CD4-positive, alpha-beta T cell treated with Interleukin-15 for 1 hour (primary cell): ENCODE measurements around the gene FBLN2.
A peak's percentile ranks its signal among the peaks of the same experiment; 100 is the strongest.
"Not testable (repeated sequence)": the region's sequence is repeated elsewhere in the genome, so short reads cannot be mapped to it uniquely, and the experiment has no call there.

Experiments used
- DNase-seq: peaks from one replicate; pipeline ENCODE4 v3.0.0-alpha.2; 2020

Gene FBLN2

DNA sequence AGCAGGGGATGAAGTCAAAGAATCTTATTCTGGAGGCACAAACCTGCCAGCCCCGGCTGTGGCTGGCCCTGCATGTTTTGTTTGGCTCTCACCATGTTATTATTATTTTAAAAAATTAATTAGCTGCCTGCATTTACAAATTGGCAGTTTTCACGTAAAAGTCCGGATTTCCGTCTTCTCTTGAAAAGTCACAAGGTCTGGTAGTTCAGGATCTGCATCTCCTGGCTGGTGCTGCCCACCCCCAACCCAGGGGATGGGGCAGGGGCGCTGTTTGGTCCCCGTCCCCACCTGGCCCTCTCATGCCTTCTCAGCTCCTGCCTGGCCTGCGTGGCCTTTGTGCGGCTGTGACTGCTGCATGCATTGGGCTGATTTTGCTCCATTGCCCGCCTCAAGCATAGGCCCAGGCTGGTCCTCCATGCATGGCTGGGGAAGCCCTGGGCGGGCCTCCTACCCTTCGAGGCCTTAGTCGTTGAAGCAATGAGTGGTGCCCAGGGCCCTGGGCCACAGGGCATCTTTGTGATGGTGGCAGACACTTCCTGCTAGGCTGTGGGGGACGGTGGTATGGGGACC, 2.0 kb downstream of the FBLN2 start:
- DNase-seq = no peak

DNA sequence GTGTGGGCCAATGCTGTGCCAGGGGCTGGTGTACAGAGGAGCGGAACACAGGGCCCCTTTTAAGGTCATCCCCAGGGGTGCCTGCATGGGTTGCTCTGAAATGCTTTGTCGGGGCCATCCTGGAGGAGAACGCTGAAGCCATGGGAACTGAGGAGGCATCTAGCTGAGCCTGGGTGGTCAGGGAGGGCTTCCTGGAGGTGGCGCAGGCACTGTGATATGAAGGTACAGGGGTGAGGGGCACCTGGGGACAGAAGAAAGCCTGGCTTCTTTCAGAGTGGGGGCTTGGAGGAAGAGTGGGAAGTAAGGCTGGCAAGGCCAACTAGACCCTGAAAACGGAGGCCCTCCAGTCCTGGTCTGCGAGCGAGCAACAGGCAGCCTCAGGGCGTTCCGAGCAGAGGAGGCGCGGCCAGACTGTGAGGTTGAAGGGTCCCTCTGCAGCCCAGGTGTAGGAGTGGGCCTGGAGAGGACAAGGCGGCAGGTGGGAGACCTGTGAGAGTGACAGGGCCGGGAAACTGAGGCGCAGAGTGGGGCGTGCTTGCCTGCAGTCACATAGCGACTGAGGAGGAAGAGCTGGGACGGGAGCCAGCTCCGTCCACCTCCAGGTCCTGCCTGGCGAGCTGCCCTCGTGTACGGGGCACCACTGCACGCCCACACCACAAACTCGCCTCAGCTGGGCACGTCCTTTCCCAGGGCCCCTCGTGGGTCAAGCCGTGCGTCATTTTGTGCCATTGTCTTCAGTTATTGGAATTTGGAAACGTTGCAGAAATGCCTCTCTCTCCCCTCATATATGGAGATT, 4.1 kb downstream of the FBLN2 start:
- DNase-seq = no peak

DNA sequence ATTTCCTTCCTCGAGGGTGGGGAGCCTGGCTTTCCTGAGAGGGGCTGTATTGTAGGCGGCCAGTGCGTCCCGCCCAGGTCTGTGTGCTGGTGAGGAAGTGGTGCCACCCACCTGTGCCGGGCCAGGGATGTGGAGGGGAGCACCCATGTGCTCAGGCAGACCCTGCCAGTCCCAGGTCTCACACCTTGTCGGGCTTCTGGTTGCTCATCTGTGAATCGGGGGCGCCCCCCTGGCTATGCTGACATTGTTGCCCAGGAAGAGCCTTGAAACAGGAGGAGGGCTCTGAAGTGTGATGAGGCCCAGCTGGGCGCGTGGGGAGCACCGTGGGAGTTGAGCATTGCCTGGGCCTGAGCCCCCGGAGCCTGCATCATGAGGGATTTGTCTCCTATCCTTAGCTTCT, 4.8 kb downstream of the FBLN2 start:
- no peak for DNase-seq

DNA sequence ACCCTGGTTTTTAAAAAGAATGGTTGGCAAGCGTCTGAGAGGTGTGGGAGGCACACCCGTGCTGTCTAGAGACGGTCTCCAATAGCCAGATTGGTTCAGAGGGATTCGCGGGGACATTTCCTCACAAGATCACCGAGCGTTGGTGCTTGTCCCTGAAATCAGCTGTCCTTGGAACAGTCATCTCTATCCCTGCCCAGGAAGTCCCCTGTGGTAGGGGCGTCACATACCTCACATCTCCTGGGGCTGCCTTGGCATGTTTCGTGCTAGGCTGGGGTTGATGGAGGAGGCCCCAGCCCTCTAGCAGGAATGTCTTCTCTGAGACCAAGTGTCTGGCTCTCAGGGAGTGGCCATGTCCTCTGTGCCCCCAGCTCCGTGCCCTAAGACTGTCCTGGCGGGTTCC, 6.8 kb downstream of the FBLN2 start:
- no peak for DNase-seq

DNA sequence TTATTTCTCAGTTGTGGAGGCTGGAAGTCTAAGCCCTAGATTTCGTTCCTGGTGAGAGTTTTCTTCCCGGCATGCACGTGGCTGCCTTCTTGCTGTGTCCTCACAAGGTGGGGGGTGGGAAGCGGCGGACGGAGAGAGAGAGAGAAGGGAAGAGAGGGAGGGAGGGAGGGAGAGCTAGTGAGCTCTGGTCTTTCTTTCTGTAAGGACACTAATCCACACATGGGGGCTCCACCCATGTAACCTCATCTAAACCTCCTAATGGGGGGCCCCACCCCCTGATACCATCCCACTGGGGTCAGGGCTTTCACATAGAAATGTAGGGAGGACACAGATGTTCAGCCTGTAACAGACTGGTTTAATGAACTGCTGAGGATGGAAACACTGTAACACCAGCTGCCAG, 7.3 kb downstream of the FBLN2 start:
- no peak for DNase-seq

DNA sequence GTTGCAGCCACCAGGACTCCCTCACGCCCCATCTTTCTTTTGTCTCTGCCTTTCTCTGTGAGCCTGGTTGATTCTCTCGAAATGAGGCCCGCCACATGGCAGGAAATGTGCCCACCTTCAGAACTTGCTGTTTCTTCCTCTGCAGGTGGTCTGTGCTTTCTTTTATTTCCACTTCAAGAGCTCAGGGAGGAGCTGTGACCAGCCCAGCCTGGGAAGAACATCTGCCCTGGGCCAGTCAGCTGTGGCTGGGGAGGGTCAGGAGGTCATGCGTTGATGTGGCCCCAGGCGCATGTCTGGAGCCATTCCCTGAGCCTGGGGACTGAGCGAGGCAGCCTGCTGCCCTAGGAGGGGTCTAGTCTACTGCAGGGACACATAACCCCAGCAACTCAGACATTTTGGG, 8.0 kb downstream of the FBLN2 start:
- DNase-seq = no peak

DNA sequence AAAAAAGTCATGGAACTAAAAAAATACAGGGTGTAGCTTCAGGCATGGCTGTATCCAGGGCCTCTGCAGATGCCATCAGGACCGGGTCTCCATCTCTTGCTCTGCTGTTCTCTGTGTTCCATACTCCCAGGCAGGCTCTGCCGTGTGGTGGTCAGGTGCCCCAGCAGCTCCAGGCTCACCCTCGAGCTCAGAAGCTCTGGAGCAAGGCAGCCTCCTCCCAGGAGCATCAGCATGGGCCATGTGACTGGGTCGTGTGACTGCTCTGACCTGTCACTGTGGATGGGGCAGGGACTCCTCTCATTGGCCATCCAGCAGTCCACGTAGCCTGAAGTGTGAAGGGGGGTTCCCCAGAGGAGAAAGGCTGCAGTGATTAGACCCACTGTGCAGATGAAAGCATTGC, 8.5 kb downstream of the FBLN2 start:
- DNase-seq = no peak

DNA sequence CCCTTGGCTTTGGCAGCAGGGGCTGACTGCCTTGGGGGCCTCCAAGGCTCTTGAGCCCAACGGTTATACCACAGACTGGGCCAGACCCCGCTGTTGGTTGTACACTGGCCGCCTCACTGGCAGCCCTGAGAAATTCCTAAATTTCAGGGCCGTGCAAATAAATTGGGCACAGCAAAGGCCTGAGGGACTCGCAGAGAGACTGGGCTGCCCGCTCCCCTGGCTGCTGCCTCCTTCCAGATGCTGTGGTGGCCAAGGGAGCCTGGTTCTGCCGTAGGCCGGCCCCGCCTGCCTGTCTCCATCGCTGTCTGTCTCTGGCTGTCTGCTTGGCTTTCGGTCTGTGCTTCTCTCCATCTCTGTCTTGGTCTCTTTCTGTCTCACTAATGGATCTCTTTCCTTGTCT, 9.0 kb downstream of the FBLN2 start:
- no peak for DNase-seq

DNA sequence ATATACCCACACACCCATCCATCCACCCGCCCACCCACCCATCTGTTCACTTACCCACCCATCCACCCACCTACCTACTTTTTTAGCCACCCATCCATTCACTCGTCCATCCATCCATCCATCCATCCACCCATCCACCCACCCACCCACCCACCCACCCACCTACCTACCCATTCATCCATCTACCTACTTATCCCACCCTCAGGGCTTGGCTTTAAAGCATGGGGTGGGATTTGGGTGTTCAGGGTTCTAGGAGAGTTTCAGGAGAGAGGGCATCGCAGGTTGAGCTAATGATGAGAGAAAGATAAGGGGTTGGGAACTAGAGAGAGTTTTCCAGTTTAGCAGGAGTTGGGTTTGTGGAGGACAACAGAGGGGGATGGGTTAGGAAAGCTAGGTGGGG, 9.7 kb downstream of the FBLN2 start:
- no peak for DNase-seq

DNA sequence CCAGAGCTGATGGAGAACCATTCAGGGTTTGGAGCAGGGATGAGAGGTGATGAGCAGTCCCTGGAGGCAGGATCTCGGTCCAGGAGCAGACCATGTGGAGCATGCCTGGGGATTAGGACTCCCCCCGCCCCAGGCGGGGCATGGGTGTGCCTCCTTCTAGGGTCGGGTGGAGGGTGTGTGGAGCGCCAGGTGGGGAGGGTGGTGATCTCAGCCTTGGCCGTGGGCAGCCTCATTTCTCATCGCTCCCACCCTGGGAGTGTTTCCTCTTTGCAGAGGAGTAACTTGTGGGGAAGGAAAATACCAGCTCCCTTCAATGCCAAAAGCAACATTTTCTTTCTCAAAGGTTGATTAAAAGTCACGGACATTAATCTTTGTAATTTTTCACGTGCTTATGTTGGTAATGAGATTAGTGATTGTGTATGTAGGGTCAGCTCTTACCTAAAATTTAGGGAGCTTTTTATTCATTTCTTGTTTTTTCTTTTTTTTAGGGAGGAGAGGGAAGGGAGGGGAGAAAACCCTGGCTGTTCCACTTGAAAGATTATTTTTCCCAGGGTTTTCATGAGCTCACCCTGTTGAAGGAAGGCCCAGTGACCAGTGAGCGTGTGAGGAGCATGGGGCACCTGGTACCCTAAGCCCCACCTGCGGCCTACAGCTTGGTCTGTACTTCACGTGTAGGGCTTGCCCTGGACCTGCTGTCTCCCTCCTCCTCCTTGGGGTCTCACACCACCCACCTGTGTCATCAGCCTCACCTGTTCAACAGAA, 11.0 kb downstream of the FBLN2 start:
- DNase-seq = no peak

DNA sequence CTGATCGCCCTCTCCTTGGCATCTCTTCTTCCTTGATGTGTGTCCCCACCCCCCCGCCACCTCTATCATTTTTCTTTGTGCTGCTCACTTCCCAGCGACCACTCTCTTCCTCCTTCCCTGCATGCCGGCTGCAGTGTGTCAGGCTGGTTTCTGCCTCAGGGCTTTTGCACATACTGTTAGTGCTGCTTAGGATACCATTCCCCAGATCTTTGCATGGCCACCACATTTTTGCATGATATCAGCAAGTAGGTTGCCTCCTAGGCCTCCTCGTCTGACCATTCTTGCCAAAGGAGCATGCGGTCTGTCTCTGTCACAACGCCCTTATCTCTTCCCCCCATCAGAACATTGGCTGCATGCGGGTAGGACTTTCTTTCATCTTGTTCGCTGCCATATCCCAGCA, 12.5 kb downstream of the FBLN2 start:
- DNase-seq = no peak

DNA sequence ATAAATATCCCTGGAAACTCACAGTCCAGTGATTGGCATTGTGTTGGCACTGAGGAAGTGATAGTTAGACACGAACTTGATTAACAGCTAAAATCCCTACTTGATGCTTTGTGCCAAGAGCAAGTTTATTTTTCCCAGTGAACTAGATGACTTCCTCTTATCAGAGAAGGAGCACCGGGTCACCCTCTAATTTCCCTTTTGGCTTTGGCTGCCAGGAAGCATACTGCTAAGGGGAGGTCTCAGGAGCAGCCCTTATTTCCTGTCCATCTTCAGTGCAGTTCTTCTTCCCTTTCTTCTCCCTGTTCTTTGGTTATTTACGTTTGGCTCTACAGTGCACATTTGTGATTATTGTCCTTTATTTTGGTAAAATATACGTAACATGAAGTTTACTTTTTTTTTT, 13.0 kb downstream of the FBLN2 start:
- no peak for DNase-seq

DNA sequence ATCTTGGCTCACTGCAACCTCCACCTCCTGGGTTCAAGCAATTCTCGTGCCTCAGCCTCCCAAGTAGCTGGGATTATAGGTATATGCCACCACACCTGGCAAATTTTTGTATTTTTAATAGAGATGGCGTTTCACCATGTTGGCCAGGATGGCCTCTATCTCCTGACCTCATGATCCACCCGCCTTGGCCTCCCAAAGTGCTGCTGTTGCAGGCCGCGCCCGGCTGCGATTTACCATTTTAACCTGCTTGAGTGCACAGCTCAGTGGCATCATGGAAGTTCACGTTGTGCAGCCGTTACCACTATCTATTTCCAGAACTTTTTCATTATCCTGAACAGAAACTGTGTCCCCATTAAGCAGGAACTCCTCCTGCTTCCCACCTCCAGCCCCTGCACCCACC, 13.5 kb downstream of the FBLN2 start:
- DNase-seq = not testable (repeated sequence)

DNA sequence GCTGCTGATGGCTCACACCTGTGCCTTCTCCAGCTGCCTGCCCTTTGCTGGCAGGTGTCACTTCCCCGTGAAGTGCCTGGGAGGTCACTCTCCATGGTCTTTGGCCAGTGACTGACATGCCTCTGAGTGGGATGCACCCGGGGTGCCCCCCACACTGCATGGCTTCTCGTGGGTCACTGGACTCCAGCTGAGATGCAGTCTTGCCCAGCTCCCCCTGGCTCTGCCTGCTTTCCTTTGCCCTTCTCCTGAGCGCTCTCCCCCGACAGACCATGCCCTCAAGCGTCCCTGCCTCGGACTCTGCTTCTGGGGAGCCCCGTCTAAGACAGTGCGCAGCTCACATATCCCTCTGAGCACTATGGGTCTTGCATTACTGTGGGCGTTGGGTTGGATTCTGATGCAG, 14.4 kb downstream of the FBLN2 start:
- no peak for DNase-seq

DNA sequence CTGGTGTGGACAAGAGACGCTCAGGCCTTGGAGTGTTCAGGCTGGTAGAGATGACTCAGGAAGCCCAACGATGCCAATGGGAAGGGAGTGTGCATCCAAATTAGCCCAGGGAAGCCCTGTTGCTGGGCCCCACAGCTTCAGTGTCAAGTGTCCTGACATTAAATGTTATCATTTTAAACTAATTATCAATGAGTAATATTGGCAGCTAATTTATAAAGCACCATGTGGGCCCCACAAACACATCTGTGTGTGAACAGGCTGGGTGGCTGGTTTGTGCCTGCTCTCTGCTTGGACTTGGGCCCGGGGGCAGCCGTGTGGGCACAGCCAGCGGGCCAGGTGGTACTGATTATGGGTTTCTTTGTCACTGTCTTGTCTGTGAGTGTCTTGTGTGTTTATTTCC, 15.0 kb downstream of the FBLN2 start:
- DNase-seq = no peak

DNA sequence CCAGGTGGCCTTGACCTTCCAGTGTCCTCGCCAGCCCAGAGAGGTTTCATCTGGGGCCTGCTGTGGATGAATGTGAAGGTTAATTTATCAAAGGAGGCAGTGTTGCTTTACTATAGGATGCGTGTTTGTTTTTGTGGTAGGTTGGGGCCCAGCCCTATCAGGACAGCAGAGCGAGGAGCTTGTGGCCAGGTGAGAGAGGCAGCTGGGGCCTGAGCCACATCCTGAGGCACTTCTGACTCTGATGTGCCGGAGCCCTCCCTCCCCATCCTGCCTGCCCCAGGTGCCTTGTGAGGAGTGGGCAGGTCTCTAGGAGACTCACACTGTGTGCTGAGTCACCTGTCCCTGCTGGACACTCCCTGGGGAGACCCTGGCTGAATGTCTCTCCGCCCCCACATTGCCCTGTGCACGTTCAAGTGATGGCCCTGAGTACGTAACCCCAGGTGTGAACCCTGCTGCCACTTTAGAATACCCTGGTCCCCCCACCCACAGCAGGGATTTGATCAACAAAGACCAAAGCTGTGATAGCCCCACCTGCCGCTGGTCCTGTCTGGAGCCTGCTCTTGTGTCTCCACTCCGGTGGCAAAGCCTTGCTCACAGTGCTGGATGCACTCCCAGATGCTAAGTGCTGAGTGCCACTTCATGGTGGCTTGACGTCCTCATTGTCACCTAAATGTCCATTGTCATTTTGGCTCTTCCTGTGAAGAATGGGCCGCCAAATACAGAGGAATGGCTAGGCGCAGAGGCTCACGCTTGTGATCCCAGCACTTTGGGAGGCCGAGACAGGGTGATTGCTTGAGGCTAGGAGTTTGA, 16.0 kb downstream of the FBLN2 start:
- no peak for DNase-seq

DNA sequence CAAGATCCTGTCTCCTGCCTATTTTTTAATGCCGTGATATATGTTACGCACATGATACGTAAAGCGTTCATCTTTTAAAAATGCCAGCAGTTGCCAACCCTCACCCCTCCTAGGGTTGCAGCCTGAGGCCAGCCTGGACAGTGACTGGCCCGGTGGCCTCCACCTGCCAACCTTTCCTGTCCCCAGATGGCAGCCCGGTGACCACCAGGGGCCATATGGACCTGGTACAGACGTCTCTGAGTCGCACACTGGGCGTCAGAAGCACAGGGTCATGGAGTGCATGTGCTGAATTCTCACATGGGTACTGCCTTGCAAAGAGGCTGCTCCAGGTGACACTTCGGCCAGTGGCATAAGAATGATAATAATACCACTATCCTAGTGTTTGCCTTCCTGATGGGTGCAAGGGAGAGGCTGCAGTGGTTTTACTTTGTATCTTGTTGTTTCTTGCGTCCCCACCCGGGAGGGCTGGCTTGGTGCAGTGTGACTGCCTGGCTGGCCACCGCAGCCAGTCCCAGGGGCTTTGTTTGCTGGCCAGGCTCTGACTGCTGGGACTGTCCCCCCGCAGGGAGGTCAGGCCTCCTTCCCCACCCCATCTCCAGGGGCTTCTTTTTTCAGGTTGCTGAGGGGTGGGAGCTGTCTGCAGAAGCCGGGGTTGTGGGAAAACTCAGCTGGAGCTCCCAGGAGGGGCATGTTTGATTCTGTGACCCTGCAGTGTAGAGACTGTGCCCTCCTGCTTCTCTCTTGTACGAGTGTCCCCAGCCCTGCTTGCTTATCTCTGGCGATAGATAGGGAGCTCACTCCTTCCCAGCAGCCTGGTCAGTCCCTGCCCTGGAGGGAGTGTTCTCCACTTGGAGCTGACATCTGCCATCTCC, 16.9 kb downstream of the FBLN2 start:
- no peak for DNase-seq

DNA sequence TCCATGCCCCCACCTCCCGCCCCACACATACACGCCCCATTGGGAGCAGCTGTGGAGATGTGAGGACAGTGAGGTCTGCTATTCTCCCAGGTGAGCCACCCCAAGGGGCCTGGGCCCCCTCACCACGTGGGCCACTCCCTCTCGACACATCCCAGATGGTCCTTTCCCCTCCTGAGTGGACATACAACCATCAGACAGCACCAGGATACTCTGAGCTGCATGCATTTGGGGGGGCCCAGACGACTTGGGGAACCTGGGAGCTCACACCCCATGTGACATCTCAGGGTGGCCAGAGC, 17.5 kb downstream of the FBLN2 start:
- DNase-seq = no peak

DNA sequence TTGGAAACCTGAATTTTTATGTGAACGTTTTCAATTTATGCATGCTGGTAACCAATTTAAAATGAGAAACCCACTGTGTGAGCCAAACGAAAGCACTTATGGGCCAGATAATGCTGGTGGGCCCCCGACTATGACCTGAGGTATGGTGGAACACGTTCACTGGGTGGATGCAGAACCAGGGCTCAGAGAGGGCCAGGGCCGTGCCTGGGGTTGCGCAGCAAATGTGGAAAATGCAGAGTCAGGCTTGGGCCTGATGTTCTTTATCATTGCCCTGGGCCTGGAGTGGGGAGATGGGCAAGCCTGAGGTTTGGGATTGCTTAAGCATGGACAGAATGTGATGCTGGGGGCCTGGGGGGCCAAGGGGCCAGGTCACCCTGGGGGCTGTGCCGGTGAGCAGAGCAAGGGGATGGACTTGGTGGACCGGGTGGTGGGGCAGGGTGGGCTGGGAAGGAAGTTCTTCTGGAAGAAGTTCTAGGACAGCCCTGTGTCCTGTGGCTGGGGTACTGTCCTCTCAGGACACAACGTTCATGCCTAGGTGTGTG, 17.9 kb downstream of the FBLN2 start:
- no peak for DNase-seq

DNA sequence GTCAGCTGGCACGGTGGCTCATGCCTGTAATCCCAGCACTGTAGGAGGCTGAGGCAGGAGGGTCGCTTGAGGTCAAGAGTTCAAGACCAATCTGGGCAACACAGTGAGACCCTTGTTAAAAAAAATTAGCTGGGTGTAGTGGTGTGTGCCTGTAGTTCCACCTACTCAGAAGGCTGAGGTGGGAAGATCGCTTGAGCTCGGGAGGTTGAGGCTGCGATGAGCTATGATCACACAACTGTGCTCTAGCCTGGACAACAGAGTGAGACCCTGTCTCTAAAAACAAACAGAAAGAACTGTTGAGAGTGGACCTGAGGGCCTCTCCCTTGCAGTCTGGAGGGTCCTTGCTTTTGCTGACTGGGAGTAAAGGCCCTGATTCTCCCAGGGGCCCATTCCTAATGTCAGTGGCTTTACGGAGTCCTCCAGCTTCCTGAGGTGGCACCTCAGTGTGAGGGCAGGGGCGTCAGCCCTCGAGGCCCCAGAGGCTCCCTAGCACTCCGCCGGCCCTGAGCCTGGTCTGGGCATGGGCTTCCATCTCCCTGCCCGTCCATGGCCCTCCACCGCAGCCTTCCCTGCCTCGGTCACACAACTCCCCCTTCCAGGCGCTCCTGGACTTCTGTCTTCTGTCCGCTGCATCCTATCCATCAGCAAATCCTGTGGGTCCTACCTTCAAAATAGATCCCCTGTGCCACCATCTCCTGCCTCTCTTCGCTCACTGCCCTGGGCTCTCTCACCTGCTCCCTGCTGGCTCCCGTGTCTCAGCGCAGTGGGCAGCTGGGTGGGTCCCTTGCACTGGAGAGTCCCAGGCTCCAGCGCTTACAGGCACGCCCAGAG, 19.0 kb downstream of the FBLN2 start:
- peak; percentile 10 for DNase-seq

DNA sequence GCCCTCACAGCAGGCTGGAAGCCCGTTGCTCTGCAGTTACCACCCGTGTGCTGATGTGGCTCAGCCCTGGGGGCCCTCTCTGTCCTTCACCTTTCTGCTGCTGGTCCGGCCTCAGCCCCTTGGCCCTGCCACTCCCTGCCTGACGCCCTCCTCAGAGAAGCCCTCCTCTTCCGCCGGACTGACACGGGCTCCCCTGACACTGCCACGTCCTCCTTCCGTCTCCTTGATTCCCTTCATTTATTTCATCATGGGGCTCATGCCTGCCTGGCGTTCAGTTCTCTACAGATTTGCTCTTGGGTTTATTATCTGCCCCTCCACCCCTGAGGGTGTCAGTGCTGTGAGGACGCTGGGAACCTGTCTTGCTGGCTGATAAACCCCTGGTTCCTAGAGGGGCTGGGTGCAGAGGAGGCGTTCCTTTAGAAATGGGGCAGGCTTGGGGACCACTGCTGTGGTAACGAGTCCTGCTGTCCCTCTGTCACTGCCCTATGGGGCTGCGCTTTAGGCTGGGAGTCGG, 19.6 kb downstream of the FBLN2 start:
- DNase-seq = no peak
